GM19463 (cell line): ENCODE measurements around the gene GYS1.
"Not testable (repeated sequence)": the region's sequence is repeated elsewhere in the genome, so short reads cannot be mapped to it uniquely, and the experiment has no call there.

Experiments used
- ATAC-seq: cut with Tn5 transposase; IDR thresholded peaks from one replicate; pipeline ENCODE4 v1.9.1; 2021; ENCODE audit warnings: mild to moderate bottlenecking, moderate library complexity; ENCODE audit not compliant: unreplicated experiment

Gene GYS1

DNA sequence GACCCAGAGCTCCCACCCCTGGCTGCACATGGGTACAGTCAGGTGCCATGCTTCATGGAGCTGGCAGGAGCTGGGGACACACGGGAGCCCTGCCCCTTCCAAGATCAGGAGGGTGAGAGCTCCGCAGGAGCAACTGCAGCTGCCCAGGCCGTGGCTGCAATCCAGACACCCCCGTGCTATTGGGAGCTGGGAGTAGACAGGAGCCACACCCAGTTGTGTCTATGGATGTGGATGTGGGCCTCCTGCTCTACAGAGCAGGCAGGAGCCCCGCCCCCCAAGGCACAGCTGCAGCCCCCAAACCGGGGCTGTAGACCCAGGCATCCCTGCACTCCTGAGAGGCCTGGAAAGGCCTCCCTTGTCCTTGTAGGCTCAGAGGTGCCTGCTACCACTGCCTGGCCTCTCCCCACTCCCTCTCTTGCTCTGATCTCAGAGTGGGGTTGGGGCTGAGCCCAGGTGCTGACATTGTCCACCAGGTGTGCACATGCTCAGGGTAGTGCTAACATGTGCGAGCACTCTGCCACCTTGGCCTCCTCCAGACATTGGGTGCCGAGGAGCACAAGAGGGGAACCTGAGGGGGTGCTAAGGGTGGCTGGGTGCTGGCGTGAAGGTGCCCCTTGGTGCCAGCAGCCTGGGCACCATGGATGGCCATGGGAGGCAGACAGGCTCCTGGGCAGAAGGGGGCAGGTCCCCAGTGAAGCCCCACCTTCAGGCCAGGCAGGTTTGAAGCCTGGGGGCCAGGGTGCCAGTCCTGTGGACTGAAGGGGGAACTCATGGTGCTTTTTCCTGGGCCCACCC, 46.4 kb downstream of the GYS1 start:
- ATAC-seq: no peak

DNA sequence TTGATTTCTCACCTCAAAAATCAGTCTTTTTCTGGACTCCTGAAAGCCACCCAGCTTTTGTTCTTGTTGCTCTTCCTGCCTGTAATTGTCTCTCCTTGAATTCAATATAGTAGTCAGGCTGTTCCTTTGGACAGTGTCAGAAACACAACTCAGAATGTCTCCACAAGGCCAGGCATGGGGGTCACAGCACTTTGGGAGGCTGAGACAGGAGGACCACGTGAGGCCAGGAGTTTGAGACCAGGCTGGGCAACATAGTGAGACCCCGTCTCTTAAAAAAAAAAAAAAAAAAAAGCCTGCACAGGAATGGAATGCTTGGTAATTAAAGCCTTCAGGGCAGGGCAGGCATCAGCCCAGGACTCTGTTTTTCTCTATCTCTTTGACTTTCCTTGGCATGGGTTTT, 47.3 kb downstream of the GYS1 start:
- no peak for ATAC-seq

DNA sequence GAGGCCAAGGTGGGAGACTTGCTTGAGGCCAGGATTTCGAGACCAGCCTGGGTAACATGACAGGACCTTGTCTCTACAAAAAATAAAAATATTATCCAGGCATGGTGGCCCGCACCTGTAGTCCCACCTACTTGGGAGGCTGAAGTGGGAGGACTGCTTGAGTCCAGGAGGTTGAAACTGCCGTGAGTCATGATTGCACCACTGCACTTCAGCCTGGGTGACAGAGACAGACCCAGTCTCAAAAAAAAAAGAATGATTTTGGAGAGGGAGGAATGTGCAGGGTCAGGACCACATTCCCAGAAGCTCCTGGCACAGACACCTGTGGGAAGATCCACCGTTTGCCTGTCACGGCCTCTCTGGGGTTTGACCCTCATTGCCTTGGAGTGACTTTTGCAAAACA, 47.7 kb downstream of the GYS1 start:
- no peak for ATAC-seq

DNA sequence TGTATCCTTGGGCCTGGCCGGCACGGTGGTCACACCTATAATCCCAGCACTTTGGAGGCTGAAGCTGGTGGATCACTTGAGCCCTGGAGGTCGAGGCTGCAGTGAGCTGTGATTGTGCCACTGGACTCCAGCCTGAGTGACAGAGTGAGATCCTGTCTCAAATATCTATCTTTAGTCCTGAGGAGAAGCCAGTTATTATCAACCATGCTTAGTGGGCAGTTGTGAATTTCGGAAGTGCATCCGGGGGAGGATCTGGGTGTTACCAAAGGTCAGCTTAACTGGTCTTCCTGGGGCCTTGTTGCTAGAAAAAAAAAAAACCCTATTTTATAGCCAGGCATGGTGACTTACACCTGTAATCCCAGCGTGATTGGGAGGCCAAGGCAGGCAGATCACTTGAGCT, 50.0 kb downstream of the GYS1 start:
- no peak for ATAC-seq

DNA sequence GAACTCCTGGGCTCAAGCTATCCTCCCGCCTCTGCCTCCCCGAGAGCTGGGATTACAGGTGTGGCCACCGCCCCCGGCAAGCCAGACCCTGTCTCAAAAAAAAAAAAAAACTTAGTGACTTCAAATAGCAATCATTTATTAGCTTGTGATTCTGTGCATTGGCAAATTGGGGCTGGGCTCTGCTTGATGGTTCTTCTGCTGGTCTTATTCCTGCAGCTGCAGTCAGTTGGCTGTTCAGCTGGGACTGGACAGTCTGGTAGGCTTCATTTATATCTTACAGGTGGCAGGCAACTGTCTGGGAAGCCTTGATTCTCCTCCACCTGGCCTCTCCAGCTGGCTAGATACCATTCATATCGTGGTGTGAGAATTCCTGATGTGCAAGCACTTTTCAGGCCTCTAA, 52.2 kb downstream of the GYS1 start:
- ATAC-seq: no peak

DNA sequence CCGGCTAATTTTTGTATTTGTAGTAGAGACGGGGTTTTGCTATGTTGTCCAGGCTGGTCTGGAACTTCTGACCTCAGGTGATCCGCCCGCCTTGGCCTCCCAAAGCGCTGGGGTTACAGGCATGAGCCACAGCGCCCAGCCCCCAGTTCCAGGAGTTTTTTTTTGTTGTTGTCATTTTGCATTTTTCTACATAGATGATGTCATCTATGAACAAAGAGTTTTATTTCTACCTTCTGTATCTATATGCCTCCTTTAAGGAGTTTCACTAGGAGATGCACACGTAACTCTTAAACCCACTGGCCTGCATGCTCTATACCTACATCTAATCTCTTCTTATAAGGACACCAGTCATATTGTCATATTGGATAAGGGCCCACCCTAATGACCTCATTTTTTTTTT, 54.9 kb downstream of the GYS1 start:
- no peak for ATAC-seq

DNA sequence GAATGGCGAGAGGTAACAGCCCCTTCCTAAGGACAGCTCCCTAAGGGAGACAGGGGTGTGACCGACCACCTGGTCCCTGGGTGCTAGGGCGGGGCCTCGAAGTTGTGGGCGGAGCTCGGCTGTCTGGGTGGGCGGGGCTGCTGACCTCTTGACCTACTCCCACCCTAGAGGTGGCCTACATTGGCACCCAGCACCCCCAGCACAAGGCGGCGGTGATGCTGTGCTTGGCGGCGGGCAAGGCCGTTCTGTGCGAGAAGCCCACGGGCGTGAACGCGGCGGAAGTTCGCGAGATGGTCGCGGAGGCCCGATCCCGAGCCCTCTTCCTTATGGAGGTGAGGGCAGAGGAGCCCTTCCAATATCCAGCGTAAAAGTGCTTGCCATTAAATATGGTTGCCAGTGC, 57.2 kb downstream of the GYS1 start:
- ATAC-seq: no peak

DNA sequence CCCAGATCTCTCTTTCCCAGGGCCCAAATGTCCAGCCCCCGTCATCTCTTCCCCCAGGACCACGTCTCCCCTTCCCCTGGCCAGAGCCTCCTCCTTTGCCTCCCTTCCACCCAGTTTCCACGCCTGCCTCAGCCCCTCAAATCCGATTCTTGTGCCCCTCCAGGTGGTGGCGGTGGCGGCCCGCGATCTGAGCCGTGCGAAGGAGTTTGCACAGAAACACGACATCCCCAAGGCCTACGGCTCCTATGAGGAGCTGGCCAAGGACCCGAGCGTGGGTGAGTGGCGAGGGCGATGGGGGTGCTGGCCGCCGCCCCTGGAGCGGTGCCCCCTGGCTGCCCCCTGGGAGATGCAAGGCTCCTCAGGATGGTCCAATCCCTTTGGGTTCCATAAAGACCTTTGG, 58.3 kb downstream of the GYS1 start:
- ATAC-seq: no peak

DNA sequence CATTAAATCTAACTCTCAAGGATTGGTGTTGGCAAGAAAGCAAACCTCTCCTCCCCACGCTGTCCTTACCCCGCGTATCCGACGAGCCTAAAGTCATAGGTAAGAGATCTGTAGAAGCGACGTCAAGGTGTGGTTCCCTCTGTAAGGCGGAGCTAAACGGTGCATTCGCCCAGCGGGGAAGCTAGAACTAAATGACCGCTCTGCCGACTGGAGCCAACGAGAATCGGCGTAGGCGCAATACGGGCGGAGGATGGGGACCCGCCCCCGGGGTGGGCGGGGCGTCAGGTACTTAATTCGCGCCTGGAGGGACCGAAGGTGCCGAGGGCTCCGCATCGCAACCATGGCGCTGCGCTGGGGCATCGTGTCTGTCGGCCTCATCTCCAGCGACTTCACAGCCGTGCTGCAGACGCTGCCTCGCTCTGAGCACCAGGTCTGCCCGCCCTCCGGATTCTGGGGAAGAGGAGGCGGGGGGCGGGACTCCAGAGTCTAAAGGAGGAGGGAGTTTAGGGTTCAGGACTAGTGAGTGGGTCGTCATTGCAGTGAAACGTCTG, 59.7 kb downstream of the GYS1 start, which contains the start of gene DHDH:
TSS of gene DHDH (plus strand) at position 318 of the 551 bp plus-strand sequence. CDS start at position 341, 23 bp downstream.
- peak; percentile 56 for ATAC-seq

DNA sequence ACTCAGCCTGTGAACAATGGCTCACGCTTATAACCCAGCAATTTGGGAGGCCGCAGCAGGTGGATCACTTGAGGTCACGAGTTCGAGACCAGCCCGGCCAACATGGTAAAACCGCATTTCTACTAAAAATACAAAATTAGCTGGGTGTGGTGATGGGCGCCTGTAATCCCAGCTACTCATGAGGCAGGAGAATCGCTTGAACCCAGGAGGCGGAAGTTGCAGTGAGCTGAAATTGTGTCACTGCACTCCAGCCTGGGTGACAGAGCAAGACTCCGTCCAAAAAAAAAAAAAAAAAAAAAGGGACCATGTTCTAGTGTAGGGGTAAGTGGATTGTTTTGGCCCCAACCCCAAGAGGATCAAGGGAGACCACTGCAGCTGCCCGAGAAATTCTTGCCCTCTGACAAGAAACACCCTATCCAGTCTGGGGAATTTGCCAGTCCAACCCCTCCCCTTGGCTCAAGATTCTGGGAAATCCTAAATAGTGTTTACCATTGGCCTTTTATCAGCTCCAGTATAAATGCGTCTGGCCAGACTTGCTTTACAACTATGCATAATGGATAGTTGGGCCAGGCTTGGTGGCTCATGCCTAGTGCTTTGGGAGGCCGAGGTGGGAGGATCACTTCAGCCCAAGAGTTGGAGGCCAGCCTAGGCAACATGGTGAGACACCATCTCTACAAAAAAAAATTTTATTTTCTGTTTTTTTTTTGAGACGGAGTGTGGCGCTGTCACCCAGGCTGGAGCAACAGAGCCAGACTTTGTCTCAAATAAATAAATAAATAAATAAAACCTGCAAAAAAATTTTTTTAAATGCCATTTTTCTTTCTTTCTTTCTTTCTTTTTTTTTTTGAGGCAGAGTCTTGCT, 64.7 kb downstream of the GYS1 start:
- no peak for ATAC-seq

DNA sequence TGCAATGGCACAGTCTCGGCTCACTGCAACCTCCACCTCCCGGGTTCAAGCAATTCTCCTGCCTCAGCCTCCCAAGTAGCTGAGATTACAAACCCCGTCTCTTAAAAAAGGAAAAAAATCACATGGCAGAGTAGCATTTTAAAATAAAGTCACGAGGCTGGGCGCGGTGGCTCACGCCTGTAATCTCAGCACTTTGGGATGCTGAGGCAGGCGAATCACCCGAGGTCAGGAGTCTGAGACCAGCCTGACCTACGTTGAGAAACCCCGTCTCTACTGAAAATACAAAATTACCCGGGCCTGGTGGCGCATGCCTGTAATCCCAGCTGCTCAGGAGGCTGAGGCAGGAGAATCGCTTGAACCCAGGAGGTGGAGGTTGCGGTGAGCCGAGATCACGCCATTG, 65.4 kb downstream of the GYS1 start:
- ATAC-seq: not testable (repeated sequence)

DNA sequence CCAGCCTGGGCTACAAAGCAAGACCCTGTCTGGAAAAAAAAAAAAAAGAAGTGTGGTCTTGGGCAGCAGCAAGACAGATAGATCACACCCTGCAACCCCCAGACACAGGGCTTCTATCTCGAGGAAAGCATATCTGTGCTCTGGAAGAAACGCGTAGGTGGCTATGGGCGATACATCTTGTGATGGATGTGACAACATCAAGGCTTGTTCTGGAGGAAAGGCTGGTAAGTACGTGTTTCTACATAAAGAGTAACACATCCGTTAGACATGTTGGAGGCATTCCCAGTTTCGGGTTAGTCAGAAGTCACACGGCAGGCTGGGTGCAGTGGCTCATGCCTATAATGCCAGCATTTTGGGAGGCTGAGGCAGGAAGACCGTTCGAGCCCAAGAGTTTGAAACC, 66.2 kb downstream of the GYS1 start:
- ATAC-seq: no peak

DNA sequence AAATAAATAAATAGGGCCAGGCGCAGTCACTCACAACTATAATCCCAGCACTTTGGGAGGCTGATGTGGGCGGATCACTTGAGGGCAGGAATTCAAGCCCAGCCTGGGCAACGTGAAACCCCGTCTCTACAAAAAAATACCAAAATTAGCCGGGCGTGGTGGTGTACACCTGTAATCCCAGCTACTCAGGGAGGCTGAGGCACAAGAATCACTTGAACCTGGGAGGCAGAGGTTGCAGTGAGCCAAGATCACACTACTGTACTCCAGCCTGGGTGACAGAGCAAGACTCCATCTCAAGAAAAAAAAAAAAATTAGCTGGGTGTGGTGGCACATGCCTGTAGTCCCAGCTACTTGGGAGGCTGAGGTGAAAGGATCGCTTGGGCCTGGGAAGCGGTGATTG, 67.2 kb downstream of the GYS1 start:
- ATAC-seq: not testable (repeated sequence)

DNA sequence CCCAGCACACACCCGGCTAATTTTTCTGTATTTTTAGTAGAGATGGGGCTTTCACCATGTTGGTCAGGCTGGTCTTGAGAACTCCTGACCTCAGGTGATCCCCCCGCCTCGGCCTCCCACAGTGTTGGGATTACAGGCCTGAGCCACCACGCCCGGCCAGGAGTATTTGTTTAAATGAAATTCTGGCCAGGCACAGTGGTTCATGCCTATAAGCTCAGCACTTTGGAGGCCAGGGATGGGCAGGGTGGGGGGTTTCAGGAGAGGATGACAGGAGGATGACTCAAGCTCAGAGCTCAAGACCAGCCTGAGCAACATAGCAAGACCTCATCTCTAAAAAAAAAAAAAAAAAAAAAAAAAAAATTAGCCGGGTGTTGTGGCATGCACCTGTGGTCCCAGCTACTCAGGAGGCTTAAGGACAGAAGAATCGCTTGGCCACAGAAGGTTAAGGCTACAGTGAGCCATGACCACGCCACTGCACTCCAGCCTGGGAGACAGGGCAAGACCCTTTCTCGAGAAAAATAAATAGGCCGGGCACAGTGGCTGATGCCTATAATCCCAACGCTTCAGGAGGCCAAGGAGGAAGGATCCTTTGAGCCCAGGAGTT, 67.8 kb downstream of the GYS1 start:
- no peak for ATAC-seq

DNA sequence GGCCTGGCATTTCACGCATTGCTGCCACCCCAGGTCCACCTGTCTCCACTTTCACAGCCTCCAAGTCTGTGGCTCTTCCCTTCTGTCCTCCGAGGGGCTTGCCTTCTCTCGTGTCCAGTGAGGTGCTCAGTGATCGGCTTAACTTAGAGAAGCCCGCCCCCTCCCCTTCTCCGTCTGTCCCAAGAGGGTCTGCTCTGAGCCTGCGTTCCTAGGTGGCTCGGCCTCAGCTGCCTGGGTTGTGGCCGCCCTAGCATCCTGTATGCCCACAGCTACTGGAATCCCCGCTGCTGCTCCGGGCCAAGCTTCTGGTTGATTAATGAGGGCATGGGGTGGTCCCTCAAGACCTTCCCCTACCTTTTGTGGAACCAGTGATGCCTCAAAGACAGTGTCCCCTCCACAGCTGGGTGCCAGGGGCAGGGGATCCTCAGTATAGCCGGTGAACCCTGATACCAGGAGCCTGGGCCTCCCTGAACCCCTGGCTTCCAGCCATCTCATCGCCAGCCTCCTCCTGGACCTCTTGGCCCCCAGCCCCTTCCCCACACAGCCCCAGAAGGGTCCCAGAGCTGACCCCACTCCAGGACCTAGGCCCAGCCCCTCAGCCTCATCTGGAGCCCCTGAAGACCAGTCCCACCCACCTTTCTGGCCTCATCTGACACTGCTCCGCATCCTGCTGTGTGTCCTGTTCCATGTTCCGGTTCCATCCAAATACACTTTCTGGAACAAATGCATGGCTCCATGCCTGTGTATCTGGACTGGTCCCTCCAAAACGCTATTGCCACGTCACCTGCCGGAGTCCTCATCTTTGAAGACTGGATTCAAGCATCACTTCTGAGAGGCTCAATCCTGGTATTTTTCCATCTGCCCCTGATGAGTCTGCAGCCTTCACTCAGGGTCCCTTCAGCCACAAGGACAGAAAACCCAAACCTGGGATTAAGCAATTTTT, 70.3 kb downstream of the GYS1 start:
- ATAC-seq: no peak

DNA sequence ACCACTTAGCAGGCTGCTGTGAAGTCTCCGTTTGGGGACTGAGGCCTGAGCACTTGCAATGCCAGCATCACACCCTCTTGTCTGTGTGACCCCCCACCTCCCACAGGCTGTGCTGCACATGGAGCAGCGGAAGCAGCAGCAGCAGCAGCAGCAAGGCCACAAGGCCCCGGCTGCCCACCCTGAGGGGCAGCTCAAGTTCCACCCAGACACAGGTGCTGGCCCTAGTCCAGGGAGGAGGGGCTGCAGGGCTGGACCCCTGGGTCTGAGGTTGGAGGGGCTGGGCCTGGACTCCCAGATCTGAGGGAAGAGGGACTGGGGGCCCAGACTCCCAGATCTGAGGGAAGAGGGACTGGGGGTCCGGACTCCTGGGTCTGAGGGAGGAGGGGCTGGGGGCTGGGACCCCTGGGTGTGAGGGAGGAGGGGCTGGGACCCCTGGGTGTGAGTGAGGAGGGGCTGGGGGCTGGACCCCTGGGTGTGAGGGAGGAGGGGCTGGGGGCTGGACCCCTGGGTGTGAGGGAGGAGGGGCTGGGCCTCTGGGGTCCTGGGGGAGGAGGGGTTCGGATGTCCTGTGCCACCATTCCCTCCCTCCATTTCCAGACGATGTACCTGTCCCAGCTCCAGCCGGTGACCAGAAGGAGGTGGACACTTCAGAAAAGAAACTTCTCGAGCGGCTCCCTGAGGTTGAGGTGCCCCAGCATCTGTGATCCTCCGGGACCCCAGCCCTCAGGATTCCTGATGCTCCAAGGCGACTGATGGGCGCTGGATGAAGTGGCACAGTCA, 71.2 kb downstream of the GYS1 start:
- ATAC-seq: no peak

DNA sequence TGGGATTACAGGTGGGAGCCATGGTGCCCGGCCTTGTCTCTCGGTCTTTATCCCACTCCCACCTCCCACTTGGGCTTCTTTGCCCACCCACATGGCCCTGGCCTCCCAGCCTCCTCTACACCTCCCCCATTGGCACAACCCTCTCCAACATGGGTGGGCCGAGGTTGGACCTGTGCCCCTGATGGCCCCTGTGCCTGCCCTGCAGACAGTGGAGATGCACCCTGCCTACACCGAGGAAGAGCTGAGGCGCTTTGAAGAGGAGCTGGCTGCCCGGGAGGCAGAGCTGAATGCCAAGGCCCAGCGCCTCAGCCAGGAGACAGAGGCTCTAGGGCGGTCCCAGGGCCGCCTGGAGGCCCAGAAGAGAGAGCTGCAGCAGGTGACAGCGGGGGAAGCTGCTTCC, 72.2 kb downstream of the GYS1 start:
- no peak for ATAC-seq

DNA sequence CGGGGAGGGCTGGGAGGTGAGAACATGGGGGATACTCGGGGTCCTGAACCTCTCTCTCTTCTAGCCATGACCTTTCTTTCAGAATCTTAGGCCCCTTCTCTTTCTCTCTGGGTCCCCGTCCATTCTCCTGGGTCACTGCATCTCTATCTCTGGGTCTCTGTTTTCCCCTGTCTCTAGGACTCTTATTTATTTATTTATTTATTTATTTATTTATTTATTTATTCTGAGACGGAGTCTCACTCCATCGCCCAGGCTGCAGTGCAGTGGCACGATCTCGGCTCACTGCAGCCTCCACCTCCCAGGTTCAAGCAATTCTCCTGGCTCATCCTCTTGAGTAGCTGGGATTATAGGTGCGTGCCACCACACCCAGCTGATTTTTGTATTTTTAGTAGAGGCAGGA, 73.8 kb downstream of the GYS1 start:
- ATAC-seq: not testable (repeated sequence)

DNA sequence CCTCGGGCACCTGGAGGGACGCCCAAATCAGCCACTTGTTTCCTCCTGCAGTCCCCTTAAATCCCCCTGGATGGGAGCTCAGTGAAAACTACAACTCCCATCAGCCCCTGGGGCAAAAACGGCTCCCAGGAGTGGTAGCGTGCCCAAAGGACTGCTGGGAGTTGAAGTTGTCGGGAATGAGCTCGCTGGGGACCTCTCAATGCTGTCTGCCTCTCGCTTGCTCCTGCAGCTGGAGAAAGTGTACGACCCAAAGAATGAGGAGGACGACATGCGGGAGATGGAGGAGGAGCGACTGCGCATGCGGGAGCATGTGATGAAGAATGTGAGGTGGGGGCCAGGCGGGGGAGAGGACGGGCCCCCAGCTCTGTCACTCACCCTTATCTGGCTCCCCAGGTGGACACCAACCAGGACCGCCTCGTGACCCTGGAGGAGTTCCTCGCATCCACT, 74.3 kb downstream of the GYS1 start:
- ATAC-seq: no peak
